Measurements from ENCODE around the gene EID2.

EID2 gene

DNA sequence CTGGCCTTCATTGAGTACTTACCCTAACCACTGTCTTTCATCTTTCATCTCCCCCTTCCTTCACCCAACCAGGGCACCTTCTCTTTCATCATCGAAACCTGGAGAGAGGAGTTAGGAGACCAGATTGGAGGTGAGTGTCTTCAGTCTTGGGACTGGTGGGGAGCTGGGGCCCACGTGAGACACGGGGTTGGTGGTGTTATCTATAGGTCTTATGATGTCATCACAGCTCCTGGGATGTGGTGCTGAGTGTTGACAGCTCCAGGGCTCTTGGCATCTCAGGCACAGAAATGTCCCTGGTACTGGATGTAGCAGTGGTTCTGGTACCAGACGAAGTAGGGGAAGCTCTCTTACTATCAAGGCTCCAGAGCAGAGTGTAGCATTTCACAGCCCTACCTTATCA is 39.4 kb downstream of the EID2 start:
- DNase-seq = no peak

DNA sequence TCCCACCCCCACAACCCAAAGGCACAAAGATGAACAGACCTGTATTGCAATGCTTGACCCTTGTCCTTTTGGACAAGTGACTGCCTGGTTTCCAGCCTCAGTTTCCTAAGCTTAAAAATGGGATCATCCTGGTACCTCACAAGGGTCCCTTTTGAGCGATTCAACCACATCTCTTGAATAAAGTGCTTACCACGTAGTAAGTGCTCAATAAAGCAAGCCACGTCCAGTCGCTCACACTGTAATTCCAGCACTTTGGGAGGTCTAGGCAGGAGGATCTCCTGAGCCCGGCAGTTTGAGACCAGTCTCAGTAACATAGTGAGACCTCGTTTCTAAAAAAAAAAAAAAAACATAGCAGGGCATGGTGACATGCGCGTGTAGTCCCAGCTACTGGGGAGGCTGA is 40.0 kb downstream of the EID2 start:
- DNase-seq = no peak

DNA sequence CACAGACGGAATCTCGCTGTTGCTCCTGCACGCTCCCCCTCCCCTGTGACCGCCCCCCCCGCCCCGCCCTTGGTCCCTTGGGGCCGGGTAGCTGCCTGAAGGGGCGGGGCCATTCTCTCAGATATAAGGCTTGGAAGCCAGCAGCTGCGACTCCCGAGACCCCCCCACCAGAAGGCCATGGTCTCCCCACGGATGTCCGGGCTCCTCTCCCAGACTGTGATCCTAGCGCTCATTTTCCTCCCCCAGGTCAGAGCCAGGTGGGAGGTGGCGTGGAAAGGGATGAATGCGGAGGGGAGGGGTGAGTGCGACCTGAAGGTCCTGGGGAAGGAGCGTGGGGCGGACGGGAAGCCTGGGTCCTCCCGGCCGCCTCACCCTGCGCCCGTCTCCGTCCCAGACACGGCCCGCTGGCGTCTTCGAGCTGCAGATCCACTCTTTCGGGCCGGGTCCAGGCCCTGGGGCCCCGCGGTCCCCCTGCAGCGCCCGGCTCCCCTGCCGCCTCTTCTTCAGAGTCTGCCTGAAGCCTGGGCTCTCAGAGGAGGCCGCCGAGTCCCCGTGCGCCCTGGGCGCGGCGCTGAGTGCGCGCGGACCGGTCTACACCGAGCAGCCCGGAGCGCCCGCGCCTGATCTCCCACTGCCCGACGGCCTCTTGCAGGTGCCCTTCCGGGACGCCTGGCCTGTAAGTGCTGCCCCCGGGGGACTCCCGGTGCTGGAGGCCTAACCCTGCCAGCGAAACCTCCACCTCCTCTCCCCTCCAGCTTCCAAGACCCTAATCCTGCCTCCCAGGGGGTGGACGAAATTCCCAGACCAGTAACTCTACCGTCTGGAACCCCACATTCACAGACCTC is 40.9 kb downstream of the EID2 start, which contains the start of gene DLL3:
DLL3 (plus strand) TSS at position 150 of the 845 bp plus-strand sequence; CDS start at position 178, 28 bp downstream.
- DNase-seq = no peak

DNA sequence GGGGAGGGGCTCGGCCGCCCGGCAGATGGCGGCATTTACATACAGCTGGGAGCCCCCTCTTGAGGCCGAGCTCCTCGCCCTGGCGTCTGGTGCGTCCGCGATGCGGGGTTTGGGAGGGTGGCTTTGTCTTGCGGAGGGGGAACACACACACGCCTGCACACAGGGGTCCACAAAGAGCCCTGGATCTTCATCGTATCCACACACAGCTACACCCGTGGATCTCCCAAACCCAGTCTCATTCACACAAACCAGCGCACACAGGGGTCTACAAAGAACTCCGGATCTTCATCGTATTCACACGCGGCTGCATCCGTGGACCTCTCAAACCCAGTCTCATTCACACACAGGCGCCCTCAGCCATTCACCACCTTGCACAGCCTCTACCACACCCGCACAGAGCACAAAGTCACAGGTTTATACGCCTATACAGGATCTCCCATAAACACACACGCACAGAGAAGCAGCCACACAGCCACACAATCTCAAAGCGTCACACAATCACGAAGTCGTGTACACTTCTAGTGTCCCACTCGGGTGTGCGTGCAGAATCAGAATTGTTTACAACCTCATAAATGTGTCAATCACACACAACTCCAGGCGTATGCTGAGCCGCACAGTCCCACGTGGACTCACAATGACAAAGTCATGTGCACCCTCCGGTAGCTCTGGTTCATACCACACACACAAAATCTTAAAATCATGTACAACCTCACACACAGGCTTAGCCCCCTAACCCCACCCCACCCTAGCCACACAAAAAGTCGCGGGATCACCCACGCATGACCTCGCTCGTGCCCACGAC is 41.8 kb downstream of the EID2 start:
- DNase-seq = no peak

DNA sequence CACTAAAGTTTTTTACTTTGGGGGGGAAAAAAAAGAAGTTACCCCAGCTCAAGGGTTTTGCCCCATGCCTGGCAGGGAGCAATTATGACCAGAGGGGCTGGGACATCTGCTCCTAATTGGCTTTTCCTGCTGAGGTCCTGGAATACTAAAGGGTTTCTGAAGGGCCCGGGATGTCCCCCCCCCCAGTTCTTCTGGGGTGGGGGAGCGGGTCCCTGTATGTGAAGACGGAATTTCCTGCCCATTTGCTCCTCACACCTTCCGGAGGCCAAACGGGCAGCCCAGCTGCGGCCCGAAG is 42.3 kb downstream of the EID2 start:
- no peak for DNase-seq

DNA sequence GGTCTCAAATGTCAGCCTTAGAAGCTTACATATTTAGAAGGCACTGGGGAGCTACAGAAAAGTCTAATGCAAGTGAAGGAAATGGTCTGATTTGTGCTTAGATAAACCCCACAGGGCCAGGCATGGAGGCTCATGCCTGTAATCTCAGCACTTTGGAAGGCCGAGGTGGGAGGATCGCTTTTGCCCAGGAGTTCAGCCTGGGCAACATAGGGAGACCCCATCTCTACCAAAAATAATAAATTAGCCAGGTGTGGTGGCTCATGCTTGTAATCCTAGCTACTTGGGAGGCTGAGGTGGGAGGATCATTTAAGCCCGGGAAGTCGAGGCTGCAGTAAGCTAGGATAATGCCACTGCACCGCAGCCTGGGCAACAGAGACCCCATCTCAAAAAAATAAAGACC is 43.9 kb downstream of the EID2 start:
- no peak for DNase-seq

DNA sequence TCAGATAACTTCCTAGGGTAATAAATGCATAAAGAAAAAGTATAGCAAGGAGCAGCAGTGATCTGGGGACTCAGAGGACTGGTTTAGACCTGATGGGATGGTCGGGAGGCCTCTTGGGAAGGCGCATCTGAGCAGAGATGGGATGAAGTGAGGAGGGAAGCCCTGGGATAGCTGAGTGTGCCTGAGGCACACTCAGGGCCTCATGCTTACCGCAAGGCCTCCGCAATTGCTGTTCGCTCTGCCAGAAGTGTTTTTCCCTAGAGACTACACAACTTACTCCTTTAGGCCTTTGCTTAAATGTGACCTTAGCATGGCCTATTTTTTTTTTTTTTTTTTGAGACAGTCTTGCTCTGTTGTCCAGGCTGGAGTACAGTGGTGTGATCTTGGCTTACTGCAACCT is 45.3 kb downstream of the EID2 start:
- DNase-seq = no peak

DNA sequence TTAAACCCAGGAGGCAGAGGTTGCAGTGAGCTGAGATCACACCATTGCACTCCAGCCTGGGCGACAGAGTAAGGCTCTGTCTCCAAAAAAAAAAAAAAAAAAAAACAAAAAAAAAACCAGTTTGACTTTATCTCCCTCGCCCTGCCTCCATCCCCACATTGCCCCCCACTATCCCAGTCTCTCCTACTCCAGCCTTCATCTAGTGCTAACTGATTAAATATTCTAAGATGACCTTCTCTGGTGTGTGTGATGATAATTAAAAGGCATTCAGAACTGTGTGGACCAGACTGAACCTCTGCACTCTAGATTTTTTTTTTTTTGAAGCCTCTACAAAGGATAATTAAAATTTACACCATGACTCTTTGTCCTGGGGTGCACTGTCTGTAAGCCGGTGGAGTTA is 47.2 kb downstream of the EID2 start:
- DNase-seq = no peak

DNA sequence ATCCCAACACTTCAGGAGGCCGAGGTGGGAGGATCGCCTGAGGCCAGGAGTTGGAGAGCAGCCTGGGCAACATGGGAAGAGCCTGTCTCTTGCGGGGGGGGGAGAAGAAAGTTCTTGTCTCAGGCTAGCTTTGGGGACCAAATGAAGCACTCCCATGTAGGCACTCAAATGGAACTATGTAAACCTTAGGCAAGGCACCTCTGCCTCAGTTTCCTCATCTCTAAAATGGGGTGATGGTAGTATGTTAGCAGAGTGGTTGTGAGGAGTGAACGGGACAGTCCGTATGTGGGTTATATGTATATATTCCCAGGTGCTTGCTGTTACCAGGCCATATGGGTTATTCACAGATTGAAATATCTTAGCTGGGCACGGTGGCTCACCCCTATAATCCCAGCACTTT is 47.7 kb downstream of the EID2 start:
- no peak for DNase-seq

DNA sequence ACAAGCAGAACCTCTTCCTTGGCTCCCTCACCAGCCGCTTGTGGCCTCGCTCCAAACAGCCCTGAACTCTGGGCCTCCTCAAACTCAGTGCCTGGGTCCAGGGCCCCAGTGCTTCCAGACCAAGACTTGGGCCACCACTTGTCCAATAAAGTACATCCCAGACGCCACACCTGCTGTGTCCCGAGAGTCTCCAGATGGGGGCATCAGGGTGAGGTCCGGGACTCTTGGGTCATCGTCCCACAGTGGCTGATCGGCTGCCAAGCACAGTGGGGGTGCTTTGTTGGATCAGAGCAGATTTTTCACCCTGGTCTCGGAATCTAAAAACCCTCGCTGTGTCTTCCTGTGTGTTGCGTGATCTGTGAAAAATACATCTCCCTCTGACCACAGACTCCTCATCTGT is 50.2 kb downstream of the EID2 start:
- no peak for DNase-seq
